Mucosa of gallbladder (tissue), 1 donor: ENCODE results near the gene KCNMB2. TPM values are rescaled to one million over a fixed set of nuclear protein-coding genes. Genes with fewer than 3 reads are reported as not detected.

Experiments used
- DNase-seq: peaks from one replicate; pipeline ENCODE4 v3.0.0-alpha.2; 2020; ENCODE audit warnings: low spot score
- total RNA-seq: library from RNA; stranded (reverse); gene quantifications from one replicate; pipeline ENCODE4 v1.2.1, GENCODE V29; 2021
- donor health status: DM: no; HTN: no; CAD: no.

The KCNMB2 gene
- total RNA-seq, 1 donor from 2014 or later, result 4.4 TPM

DNA sequence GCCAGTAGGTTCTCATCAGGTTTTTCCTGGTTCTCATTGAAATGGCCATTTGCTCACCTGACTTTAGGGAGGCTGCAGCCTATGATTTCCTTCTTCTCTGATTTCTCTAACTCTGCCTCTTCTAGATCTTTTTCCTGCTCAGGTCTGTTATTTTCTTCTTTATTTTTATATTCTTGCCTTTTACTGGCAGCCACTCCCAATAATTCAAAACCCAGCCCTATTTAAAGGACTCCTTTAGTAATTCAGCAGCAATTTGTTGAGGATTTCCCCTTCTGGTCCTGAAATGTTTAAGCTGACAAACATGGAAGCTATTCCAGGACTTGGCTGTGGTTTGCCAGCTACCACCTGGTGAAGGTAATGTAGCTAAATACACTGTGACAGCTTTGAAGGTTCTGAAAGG lies 333.8 kb downstream of the KCNMB2 start:
- no peak for DNase-seq

DNA sequence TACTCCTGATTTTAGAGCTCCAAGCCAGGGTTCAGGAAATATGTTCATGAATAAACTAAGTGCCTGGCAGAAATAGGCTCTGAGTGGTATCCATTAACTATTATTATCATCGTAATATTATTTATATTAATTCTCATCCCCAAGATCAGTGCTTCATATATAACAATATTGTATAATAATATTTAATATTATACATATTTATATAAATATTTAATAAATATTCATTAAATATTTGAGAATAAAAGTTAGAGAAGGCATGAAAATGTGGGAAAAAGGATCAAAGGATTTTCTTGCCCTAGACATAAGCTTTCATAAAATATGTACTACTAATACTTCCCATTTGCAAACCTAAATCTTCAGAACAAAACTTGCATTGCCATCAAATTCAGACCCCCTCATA lies 338.9 kb downstream of the KCNMB2 start:
- no peak for DNase-seq

DNA sequence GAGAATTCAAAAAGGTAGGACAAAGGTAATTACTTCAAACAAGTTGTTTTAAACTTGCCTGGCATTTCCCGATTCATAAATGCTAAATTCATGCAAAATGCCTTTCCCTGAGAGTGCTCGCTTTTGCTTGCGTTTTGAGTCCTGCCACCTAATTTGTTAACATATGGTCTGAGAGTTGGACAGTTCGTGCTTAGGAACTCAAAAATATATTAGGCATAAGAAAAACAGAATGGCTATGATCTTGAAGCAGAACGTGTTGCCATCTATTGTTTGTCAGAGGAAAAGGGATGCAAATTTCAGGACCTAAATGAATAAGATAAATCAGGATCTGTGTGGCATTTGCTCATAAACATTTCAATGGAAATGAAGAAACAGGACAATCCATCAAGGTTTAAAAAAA lies 339.6 kb downstream of the KCNMB2 start:
- no peak for DNase-seq

DNA sequence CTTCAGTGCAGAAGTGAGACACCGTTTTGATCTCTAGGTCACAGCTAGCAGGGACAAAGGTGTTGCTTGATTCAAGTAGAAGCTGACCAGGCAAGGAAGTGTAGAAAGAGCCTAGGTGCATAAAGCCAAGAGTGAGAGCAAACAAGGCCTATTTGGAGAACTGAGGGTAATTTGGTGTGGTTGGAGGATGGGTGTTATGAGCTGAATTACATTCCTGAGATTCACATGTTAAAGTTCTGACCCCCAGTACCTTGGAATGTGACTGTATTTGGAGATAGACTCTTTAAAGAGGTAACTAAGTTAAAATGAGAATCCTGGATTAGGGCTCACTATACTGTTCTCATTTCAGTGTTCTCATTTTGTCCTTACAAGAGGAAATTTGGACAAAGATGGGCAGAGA lies 344.0 kb downstream of the KCNMB2 start:
- no peak for DNase-seq
